ENCODE data around the gene ITGAE.

GRCh38 chr17:3739422-3740124 is 61.4 kb downstream of the ITGAE start:
- TF ChIP-seq PPARA (CRISPR knock-in tag; IDR thresholded peaks at IDR 0.05; ENCODE audit: borderline replicate concordance) (no peak), SNAI2 (CRISPR knock-in tag; IDR thresholded peaks at IDR 0.05) (no peak), BACH2 (CRISPR knock-in tag; IDR thresholded peaks at IDR 0.05; ENCODE audit: borderline replicate concordance) (no peak), TOX (CRISPR knock-in tag; IDR thresholded peaks at IDR 0.05; ENCODE audit: borderline replicate concordance) (no peak), RARB (CRISPR knock-in tag; IDR thresholded peaks at IDR 0.05) (no peak), ARNTL (CRISPR knock-in tag; IDR thresholded peaks at IDR 0.05; ENCODE audit: borderline replicate concordance, low read depth) (no peak), POU6F1 (CRISPR knock-in tag; IDR thresholded peaks at IDR 0.05; ENCODE audit: borderline replicate concordance, low read depth) (no peak), TCF4 (CRISPR knock-in tag; IDR thresholded peaks at IDR 0.05; ENCODE audit: borderline replicate concordance) (no peak), ZFP3 (CRISPR knock-in tag; IDR thresholded peaks at IDR 0.05) (no peak), ZNF70 (CRISPR knock-in tag; IDR thresholded peaks at IDR 0.05) (no peak), TSHZ2 (CRISPR knock-in tag; IDR thresholded peaks at IDR 0.05) (no peak)
